ENCODE measurements around the gene RFX7. TPM values are rescaled to one million over a fixed set of nuclear protein-coding genes. Genes with fewer than 3 reads are reported as not detected.

RFX7 gene
- total and polyA plus RNA-seq, 2 of the 4 experiments (the other 2 are of a cell fraction) = 4.1 to 10.6 TPM

DNA sequence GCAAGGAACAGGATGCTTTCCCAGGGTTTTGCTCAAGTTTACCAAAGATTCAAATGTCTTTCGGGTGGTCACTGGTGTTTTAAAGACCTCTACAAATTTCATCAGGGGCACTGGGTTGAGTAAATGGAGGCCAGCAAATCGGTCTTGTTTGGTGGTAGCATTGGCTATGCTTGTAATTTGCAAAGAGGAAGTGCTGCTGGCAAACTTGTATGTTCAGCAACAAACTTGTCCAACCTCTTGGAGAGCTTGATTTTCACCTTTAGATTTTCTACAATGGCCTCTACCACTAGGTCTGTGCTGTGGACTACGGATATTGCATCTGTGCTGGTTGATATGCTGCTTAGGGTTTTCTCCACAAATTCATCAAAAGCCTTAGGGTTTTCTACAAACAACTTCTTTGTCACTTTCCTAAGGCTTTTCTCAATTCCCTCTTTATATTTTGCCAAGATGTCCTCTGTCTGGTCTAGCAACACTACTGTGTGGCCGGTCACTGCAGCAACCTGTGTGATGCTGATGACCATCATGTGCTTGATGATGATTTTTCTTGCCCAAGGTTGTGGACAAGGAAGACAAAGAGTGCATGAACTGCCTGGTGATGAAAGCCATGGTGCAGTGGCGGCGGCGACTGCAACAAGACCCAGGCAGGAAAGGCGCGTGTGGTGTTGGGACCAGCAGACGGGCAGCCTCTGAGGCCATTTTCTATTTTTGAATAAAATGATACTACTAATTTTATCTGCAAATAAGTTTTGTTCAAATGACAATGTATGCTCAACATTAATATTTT, 50.8 kb downstream of the RFX7 start:
- dilution Hi-C loops (cut with HindIII; ENCODE audit: low sequenced_read_pairs, unreplicated experiment) = no loop called here
- no peaks in the 10 kb centered on the region for H3K27me3 ChIP-seq (ENCODE audit: control insufficient read depth, insufficient read depth, low read length)
- H4K5ac ChIP-seq (ENCODE audit: low read depth, low read length) = no peak overlapping the region
- H2AK5ac ChIP-seq (ENCODE audit: low read depth, low read length) = no peak overlapping the region
- H3K9me3 ChIP-seq (ENCODE audit: control insufficient read depth, insufficient read depth, low read length) = no peaks in the 10 kb centered on the region
- no peak overlapping the region for H3K4me3 ChIP-seq (ENCODE audit: insufficient read depth, low read depth, low read length)
- no peak overlapping the region for H2BK5ac ChIP-seq (ENCODE audit: low read depth, low read length, poor library complexity, severe bottlenecking)
- no peak overlapping the region for H4K91ac ChIP-seq (ENCODE audit: insufficient read depth, low read depth, low read length)
- H2BK15ac ChIP-seq (ENCODE audit: low read depth, low read length) = no peak overlapping the region
- DNase-seq (no peak), ATAC-seq (ENCODE audit: low read depth) (no peak)
- H3K14ac ChIP-seq (replicated peaks; ENCODE audit: low read depth, low read length) = no peak overlapping the region
- H4K8ac ChIP-seq (ENCODE audit: low read depth in 2 of 2, low read length in 2 of 2) = no peak overlapping the region
- no peak overlapping the region for H3K4ac ChIP-seq (ENCODE audit: low read depth, low read length)
- WGBS, 2 experiments (ENCODE audit: extremely low coverage in 2 of 2, insufficient read length in 1 of 2) = no CpG with 5 or more reads among the region's 10 CpGs
- H3K36me3 ChIP-seq (ENCODE audit: control insufficient read depth, insufficient read depth, low read length) = 0 out of 2 replicates have a peak, but pooled peaks cover 2% of the 10 kb centered on the region
- no peak overlapping the region for H2AFZ ChIP-seq (replicated peaks; ENCODE audit: low read length, poor library complexity)
- TF ChIP-seq, protein P1, sequence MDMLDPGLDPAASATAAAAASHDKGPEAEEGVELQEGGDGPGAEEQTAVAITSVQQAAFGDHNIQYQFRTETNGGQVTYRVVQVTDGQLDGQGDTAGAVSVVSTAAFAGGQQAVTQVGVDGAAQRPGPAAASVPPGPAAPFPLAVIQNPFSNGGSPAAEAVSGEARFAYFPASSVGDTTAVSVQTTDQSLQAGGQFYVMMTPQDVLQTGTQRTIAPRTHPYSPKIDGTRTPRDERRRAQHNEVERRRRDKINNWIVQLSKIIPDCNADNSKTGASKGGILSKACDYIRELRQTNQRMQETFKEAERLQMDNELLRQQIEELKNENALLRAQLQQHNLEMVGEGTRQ (IDR thresholded peaks at IDR 0.05; ENCODE audit: low read depth, low read length) = no peak
- TF ChIP-seq CEBPB (IDR thresholded peaks at IDR 0.05; ENCODE audit: low read depth, low read length) (no peak), NFE2L2 (IDR thresholded peaks at IDR 0.05; ENCODE audit: low read depth, low read length) (no peak), CHD1 (IDR thresholded peaks at IDR 0.05; ENCODE audit: low read depth, low read length) (no peak), CTCF (conservative IDR thresholded peaks at IDR 0.05; ENCODE audit: low read depth, low read length) (no peak), BHLHE40 (IDR thresholded peaks at IDR 0.05; ENCODE audit: low read depth, low read length) (no peak), RCOR1 (IDR thresholded peaks at IDR 0.05; ENCODE audit: insufficient replicate concordance, low read length) (no peak), MAFK (IDR thresholded peaks at IDR 0.05; ENCODE audit: low read depth, low read length) (no peak), SMC3 (IDR thresholded peaks at IDR 0.05; ENCODE audit: low read depth, low read length) (no peak), RAD21 (IDR thresholded peaks at IDR 0.05; ENCODE audit: low read length) (no peak), POLR2A (IDR thresholded peaks at IDR 0.05; ENCODE audit: low read depth, low read length) (no peak), FOS (IDR thresholded peaks at IDR 0.05; ENCODE audit: low read depth, low read length) (no peak), MAZ (IDR thresholded peaks at IDR 0.05; ENCODE audit: borderline replicate concordance, low read depth, low read length) (no peak), ELK1 (IDR thresholded peaks at IDR 0.05; ENCODE audit: borderline replicate concordance, low read depth, low read length) (no peak), MXI1 (IDR thresholded peaks at IDR 0.05; ENCODE audit: borderline replicate concordance, low read depth, low read length) (no peak), RFX5 (IDR thresholded peaks at IDR 0.05; ENCODE audit: low read depth, low read length) (no peak)
- ChIA-PET CTCF (no interaction called here), POLR2A (ENCODE audit: unreplicated experiment) (no interaction called here)
- H3K9me1 ChIP-seq (ENCODE audit: insufficient read depth, low read length) = peaks cover 7% of the 10 kb centered on the region
- no peak overlapping the region for H2BK20ac ChIP-seq (ENCODE audit: low read depth, low read length)
- in situ Hi-C loops (cut with MboI; ENCODE audit: low sequenced_read_pairs) = no loop called here
- H3K27ac ChIP-seq (ENCODE audit: insufficient read depth, low read length) = no peak overlapping the region
- no peak overlapping the region for H3K56ac ChIP-seq (ENCODE audit: extremely low read depth, insufficient read depth, low read length)
- H2AK9ac ChIP-seq (replicated peaks; ENCODE audit: low read depth, low read length, poor library complexity) = no peak overlapping the region
- H3K79me1 ChIP-seq (ENCODE audit: low read depth in 1 of 2, low read length in 2 of 2) = peaks cover 34 to 60% of the 10 kb centered on the region in 2 experiments
- no peak overlapping the region for H3K18ac ChIP-seq (ENCODE audit: low read depth, low read length)
- H3K4me1 ChIP-seq (ENCODE audit: control insufficient read depth, insufficient read depth, low read length) = peaks cover 2% of the 10 kb centered on the region; the same call in 1 of the 2 replicates
- BruUV-seq (replicated peaks) = no TSS peak
- no peak overlapping the region for H3K23ac ChIP-seq (ENCODE audit: low read depth, low read length)
- H2BK120ac ChIP-seq (ENCODE audit: low read depth, low read length) = no peak overlapping the region
- H3K4me2 ChIP-seq (ENCODE audit: low read depth, low read length) = no peak overlapping the region
- peaks cover 38% of the 10 kb centered on the region for H4K20me1 ChIP-seq (ENCODE audit: insufficient read depth, low read length)
- H3K9ac ChIP-seq (ENCODE audit: low read depth, low read length) = no peak overlapping the region
- intact Hi-C loops (cut with micrococcal nuclease) = no loop called here
